Keratinocyte (primary cell): Measurements from ENCODE around the gene RNF212. TPM values are rescaled to one million over a fixed set of nuclear protein-coding genes. Genes with fewer than 3 reads are reported as not detected.

Source experiments
- DNase-seq: peaks from one replicate; pipeline ENCODE4 v3.0.0-alpha.2; 2011; ENCODE audit warnings: low read depth, missing footprints, low spot score
- FAIRE-seq: peaks from 2 replicates; lab custom pipeline; 2011; peaks lifted over from hg19 to GRCh38; lab: Jason Lieb, UNC
- H2AFZ ChIP-seq: 2 replicates; pipeline ENCODE4 v1.6.0; 2012; ENCODE audit warnings: low read length, control low read depth, inconsistent platforms; ENCODE audit not compliant: control insufficient read depth
- H3K27ac ChIP-seq: 2 replicates; pipeline ENCODE4 v1.5.1; 2011; ENCODE audit warnings: low read length; ENCODE audit not compliant: control insufficient read depth, insufficient read depth
- H3K27me3 ChIP-seq: 3 replicates; pipeline ENCODE4 v1.6.0; 2011; ENCODE audit warnings: low read length; ENCODE audit not compliant: control insufficient read depth, insufficient read depth; ENCODE audit errors: extremely low read depth
- H3K36me3 ChIP-seq, 2 experiments: 2 replicates in 1 of 2; 3 replicates in 1 of 2; pipeline ENCODE4 v1.5.1; 2011; ENCODE audit warnings: low read length in 2 of 2, mild to moderate bottlenecking in 1 of 2; ENCODE audit not compliant: control insufficient read depth in 2 of 2, insufficient read depth in 2 of 2; ENCODE audit errors: extremely low read depth in 1 of 2
- H3K4me1 ChIP-seq: 3 replicates; pipeline ENCODE4 v1.5.1; 2011; ENCODE audit warnings: low read length; ENCODE audit not compliant: control insufficient read depth, insufficient read depth; ENCODE audit errors: extremely low read depth
- H3K4me2 ChIP-seq: 3 replicates; pipeline ENCODE4 v1.6.0; 2011; ENCODE audit warnings: low read depth, low read length; ENCODE audit not compliant: control insufficient read depth, insufficient read depth; ENCODE audit errors: extremely low read depth
- H3K4me3 ChIP-seq, 3 experiments: fragments of 200-600 bp in 1 of 3; sonication (generic) in 1 of 3; 2 replicates in 2 of 3; 3 replicates in 1 of 3; pipeline ENCODE4 v1.5.1; 2011 to 2016; ENCODE audit warnings: low read length in 3 of 3, mild to moderate bottlenecking in 3 of 3, control low read depth in 2 of 3, inconsistent platforms in 1 of 3, low read depth in 1 of 3, mixed read lengths in 1 of 3, mixed run types in 1 of 3, moderate library complexity in 1 of 3; ENCODE audit not compliant: control insufficient read depth in 2 of 3, insufficient read depth in 2 of 3; ENCODE audit errors: extremely low read depth in 1 of 3
- H3K79me2 ChIP-seq: 2 replicates; pipeline ENCODE4 v1.6.0; 2012; ENCODE audit warnings: low read length; ENCODE audit not compliant: control insufficient read depth, insufficient read depth
- H3K9ac ChIP-seq: 3 replicates; pipeline ENCODE4 v1.6.0; 2011; ENCODE audit warnings: low read length; ENCODE audit not compliant: control insufficient read depth, insufficient read depth; ENCODE audit errors: extremely low read depth
- H3K9me1 ChIP-seq: 3 replicates; pipeline ENCODE4 v1.6.0; 2011; ENCODE audit warnings: low read length; ENCODE audit not compliant: control insufficient read depth, insufficient read depth; ENCODE audit errors: extremely low read depth
- H3K9me3 ChIP-seq: 2 replicates; pipeline ENCODE4 v1.5.1; 2012; ENCODE audit warnings: low read depth, low read length; ENCODE audit not compliant: control insufficient read depth
- H4K20me1 ChIP-seq: 3 replicates; pipeline ENCODE4 v1.6.0; 2011; ENCODE audit warnings: low read length; ENCODE audit not compliant: control insufficient read depth, insufficient read depth; ENCODE audit errors: extremely low read depth
- CTCF ChIP-seq, 3 experiments: IDR thresholded peaks in 1 of 3; conservative IDR thresholded peaks in 1 of 3; optimal IDR thresholded peaks in 1 of 3; 2 replicates in 2 of 3; 3 replicates in 1 of 3; pipeline versions ENCODE3 to v1.5.1; 2011; ENCODE audit warnings: low read length in 3 of 3, mild to moderate bottlenecking in 3 of 3, moderate library complexity in 2 of 3, control low read depth in 1 of 3, inconsistent platforms in 1 of 3; ENCODE audit not compliant: insufficient read depth in 2 of 3; ENCODE audit errors: extremely low read depth in 1 of 3
- EZH2 ChIP-seq: IDR thresholded peaks from one replicate; pipeline ENCODE4 v1.6.1; 2012; ENCODE audit warnings: inconsistent platforms, mild to moderate bottlenecking, low read length, moderate library complexity
- dilution Hi-C: fragments of 300-500 bp; cut with MboI; formaldehyde crosslinking; loops from one replicate; pipeline ENCODE4 v1.7.0; 2020; ENCODE audit warnings: low sequenced_read_pairs; ENCODE audit not compliant: extremely low pct_ligation_motif_present
- polyA plus RNA-seq, 5 experiments: library from polyadenylated mRNA; depleted of rRNA in 3 of 5; stranded (reverse) in 3 of 5; stranded (forward) in 1 of 5; unstranded in 1 of 5; fragments of >200 nt; gene quantifications; 1 replicate in 1 of 5; 2 replicates in 3 of 5; 3 replicates in 1 of 5; pipeline versions ENCODE4 v1.2.1 to v1.2.3, GENCODE V29; 2011 to 2012; ENCODE audit warnings: missing spikeins in 2 of 5, low read depth in 1 of 5, low replicate concordance in 1 of 5

RNF212 gene
- polyA plus RNA-seq, 1 donor (not counting 4 experiments of a cell fraction or from before 2014, with no cell fraction given) = 0.16 TPM

- DNase-seq = no peak
Measured at GRCh38 chr4:1036095-1036494, 77.3 kb downstream of the RNF212 start.

GRCh38 chr4:1035510-1035909, 77.9 kb downstream of the RNF212 start:
- no peak for DNase-seq
- no peak for TF ChIP-seq CTCF (optimal IDR thresholded peaks at IDR 0.05 in 1 of 3, IDR thresholded peaks at IDR 0.05 in 1 of 3, conservative IDR thresholded peaks at IDR 0.05 in 1 of 3; ENCODE audit: extremely low read depth in 1 of 3, insufficient read depth in 2 of 3, low read length in 3 of 3)
- no peak for TF ChIP-seq EZH2
- no peaks in the 10 kb centered on the region for H4K20me1 ChIP-seq
- dilution Hi-C loops = no loop called here
- peaks cover 7% of the 10 kb centered on the region for H3K4me1 ChIP-seq
- no peak for FAIRE-seq
- H3K36me3 ChIP-seq = no peaks in the 10 kb centered on the region
- H3K9me1 ChIP-seq = no peaks in the 10 kb centered on the region
- no peak overlapping the region for H3K27ac ChIP-seq
- H3K27me3 ChIP-seq = peaks cover 39% of the 10 kb centered on the region
- no peak overlapping the region for H2AFZ ChIP-seq
- H3K9ac ChIP-seq = no peak overlapping the region
- H3K9me3 ChIP-seq = no peaks in the 10 kb centered on the region
- H3K79me2 ChIP-seq = no peaks in the 10 kb centered on the region
- no peak overlapping the region for H3K4me2 ChIP-seq
- no peak overlapping the region for H3K4me3 ChIP-seq

More at GRCh38 chr4:1036095-1036494, 77.3 kb downstream of the RNF212 start:
- H3K27me3 ChIP-seq = peaks cover 33% of the 10 kb centered on the region
- no peaks in the 10 kb centered on the region for H3K36me3 ChIP-seq
- H3K27ac ChIP-seq = no peak overlapping the region
- no peak for TF ChIP-seq EZH2
- no peak for TF ChIP-seq CTCF (optimal IDR thresholded peaks at IDR 0.05 in 1 of 3, IDR thresholded peaks at IDR 0.05 in 1 of 3, conservative IDR thresholded peaks at IDR 0.05 in 1 of 3; ENCODE audit: extremely low read depth in 1 of 3, insufficient read depth in 2 of 3, low read length in 3 of 3)
- peaks cover 11% of the 10 kb centered on the region for H3K4me1 ChIP-seq
- no peaks in the 10 kb centered on the region for H4K20me1 ChIP-seq
- no peak overlapping the region for H2AFZ ChIP-seq
- no peak overlapping the region for H3K4me2 ChIP-seq
- dilution Hi-C loops = no loop called here
- no peaks in the 10 kb centered on the region for H3K9me1 ChIP-seq
- H3K9me3 ChIP-seq = no peaks in the 10 kb centered on the region
- FAIRE-seq = no peak
- H3K9ac ChIP-seq = no peak overlapping the region
- H3K4me3 ChIP-seq = no peak overlapping the region
- H3K79me2 ChIP-seq = no peaks in the 10 kb centered on the region
